ENCODE results near the gene VPS11. TPM values are rescaled to one million over a fixed set of nuclear protein-coding genes. Genes with fewer than 3 reads are reported as not detected.

VPS11 gene
- total RNA-seq, 1 donor, result 35.1 TPM

DNA sequence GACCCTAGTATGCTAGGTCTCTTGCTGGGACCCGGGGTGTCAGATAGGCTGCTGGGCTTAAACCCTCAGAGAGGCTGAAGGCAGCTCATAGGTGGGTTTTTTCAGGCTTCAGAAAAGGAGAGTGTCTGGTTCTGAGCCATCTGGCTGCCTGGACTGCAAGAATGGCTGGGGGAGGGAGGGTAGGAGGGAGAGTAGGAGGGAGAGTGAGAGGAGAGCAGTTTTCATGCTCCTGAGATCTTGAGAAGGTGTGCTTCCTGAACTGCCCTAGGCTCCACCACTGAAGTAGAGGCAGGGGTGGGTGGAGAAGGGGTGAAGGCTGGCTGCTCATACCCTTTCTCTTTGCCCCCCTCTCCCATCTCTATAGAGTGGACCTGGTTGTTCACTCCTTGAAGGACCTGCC is 21.7 kb downstream of the VPS11 start:
- Histone ChIP-seq H3K27me3 (ENCODE audit: insufficient read depth, low read length) (no peaks in the 10 kb centered on the region), H3K9me3 (ENCODE audit: low read depth, low read length) (no peaks in the 10 kb centered on the region), H4K20me1 (ENCODE audit: insufficient read depth, low read length) (peaks cover 15% of the 10 kb centered on the region), H3K4me3 (ENCODE audit: insufficient read depth, low read length) (no peak overlapping the region), H3K79me2 (ENCODE audit: insufficient read depth, low read length) (peaks cover 56% of the 10 kb centered on the region), H3K36me3 (ENCODE audit: insufficient read depth, low read length) (peaks cover 42% of the 10 kb centered on the region), H3K27ac (ENCODE audit: low read depth, low read length) (no peak overlapping the region), H3K4me1 (ENCODE audit: insufficient read depth, low read length) (peaks cover 24% of the 10 kb centered on the region), H3K4me2 (ENCODE audit: insufficient read depth, low read length) (no peak overlapping the region), H2AFZ (ENCODE audit: low read length) (no peak overlapping the region)
- DNase-seq (ENCODE audit: insufficient read length, low spot score, missing footprints), result peak; percentile 26
- TF ChIP-seq, protein P1, sequence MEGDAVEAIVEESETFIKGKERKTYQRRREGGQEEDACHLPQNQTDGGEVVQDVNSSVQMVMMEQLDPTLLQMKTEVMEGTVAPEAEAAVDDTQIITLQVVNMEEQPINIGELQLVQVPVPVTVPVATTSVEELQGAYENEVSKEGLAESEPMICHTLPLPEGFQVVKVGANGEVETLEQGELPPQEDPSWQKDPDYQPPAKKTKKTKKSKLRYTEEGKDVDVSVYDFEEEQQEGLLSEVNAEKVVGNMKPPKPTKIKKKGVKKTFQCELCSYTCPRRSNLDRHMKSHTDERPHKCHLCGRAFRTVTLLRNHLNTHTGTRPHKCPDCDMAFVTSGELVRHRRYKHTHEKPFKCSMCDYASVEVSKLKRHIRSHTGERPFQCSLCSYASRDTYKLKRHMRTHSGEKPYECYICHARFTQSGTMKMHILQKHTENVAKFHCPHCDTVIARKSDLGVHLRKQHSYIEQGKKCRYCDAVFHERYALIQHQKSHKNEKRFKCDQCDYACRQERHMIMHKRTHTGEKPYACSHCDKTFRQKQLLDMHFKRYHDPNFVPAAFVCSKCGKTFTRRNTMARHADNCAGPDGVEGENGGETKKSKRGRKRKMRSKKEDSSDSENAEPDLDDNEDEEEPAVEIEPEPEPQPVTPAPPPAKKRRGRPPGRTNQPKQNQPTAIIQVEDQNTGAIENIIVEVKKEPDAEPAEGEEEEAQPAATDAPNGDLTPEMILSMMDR (IDR thresholded peaks at IDR 0.05; ENCODE audit: extremely low read depth, low read depth, low read length), result no peak

DNA sequence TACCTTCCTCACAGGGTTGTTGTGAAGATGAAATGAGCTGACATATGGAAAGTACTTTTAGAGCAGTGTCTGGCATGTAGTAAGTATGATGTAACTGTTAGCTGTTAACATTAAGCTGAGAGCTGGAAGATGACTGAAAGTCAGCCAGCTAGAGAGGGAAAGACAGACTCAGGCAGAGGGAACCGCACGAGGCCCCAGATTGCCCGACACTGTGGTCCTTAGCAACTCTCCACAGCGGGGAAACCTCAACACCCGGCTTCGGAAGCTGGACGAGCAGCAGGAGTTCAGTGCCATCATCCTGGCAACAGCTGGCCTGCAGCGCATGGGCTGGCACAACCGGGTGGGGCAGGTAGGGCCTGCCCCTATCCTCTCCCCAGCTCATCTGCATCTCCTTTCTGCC is 23.6 kb downstream of the VPS11 start:
- H3K4me1 ChIP-seq (ENCODE audit: insufficient read depth, low read length), result peaks cover 19% of the 10 kb centered on the region
- H3K9me3 ChIP-seq (ENCODE audit: low read depth, low read length), result no peaks in the 10 kb centered on the region
- H3K27me3 ChIP-seq (ENCODE audit: insufficient read depth, low read length), result no peaks in the 10 kb centered on the region
- peaks cover 43% of the 10 kb centered on the region for H3K36me3 ChIP-seq (ENCODE audit: insufficient read depth, low read length)
- no peak for DNase-seq (ENCODE audit: insufficient read length, low spot score, missing footprints)
- no peak overlapping the region for H3K4me3 ChIP-seq (ENCODE audit: insufficient read depth, low read length)
- H3K4me2 ChIP-seq (ENCODE audit: insufficient read depth, low read length), result no peak overlapping the region
- H2AFZ ChIP-seq (ENCODE audit: low read length), result no peak overlapping the region
- no peak overlapping the region for H3K27ac ChIP-seq (ENCODE audit: low read depth, low read length)
- H4K20me1 ChIP-seq (ENCODE audit: insufficient read depth, low read length), result peaks cover 15% of the 10 kb centered on the region
- TF ChIP-seq, protein P1 (IDR thresholded peaks at IDR 0.05; ENCODE audit: extremely low read depth, low read depth, low read length), result no peak
- H3K79me2 ChIP-seq (ENCODE audit: insufficient read depth, low read length), result peaks cover 55% of the 10 kb centered on the region

DNA sequence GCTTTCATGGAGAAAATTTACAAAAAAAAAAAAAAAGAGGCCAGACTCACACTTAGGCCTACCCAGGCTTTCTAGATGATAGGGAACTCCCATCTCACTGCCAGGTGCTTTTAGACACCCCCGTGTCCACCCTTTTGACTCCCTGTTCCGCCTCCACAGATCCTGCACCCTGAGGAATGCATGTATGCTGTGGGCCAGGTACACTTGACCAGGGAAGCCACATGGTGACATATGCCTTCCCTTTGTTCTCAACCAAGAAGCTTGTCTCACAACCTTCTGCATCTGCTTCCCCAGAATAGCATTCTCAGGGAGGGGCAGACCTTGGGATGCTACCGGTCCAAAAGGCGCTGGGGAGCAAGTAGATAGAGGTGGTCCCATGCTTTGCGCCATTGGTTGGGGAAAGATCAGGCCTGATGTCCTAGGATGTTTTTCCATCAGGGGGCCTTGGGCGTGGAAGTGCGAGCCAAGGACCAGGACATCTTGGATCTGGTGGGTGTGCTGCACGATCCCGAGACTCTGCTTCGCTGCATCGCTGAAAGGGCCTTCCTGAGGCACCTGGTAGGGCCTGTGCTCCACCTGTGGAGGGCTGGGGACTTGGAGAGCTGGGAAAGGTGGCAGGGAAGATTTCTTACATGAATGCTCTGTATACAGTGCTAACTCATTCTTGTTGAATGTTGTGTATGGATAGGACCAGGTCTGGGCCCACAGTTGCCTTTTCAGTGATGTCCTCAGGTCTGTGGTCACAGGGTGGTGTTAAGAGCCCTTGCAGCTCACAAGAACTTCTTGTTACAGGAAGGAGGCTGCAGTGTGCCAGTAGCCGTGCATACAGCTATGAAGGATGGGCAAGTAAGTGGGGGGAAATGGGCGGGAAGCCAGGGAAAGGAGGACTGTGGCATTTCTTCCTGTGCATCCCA is 24.6 kb downstream of the VPS11 start:
- peak overlapping the region; percentile 93 for H3K4me2 ChIP-seq (ENCODE audit: insufficient read depth, low read length)
- peaks cover 19% of the 10 kb centered on the region for H3K4me1 ChIP-seq (ENCODE audit: insufficient read depth, low read length)
- no peak overlapping the region for H2AFZ ChIP-seq (ENCODE audit: low read length)
- no peak overlapping the region for H3K4me3 ChIP-seq (ENCODE audit: insufficient read depth, low read length)
- peak; percentile 60 for DNase-seq (ENCODE audit: insufficient read length, low spot score, missing footprints)
- peak overlapping the region; percentile 80 for H3K27ac ChIP-seq (ENCODE audit: low read depth, low read length)
- H3K36me3 ChIP-seq (ENCODE audit: insufficient read depth, low read length), result peaks cover 53% of the 10 kb centered on the region
- H4K20me1 ChIP-seq (ENCODE audit: insufficient read depth, low read length), result peaks cover 15% of the 10 kb centered on the region
- no peaks in the 10 kb centered on the region for H3K9me3 ChIP-seq (ENCODE audit: low read depth, low read length)
- TF ChIP-seq, protein P1 (IDR thresholded peaks at IDR 0.05; ENCODE audit: extremely low read depth, low read depth, low read length), result no peak
- H3K79me2 ChIP-seq (ENCODE audit: insufficient read depth, low read length), result peaks cover 47% of the 10 kb centered on the region
- H3K27me3 ChIP-seq (ENCODE audit: insufficient read depth, low read length), result no peaks in the 10 kb centered on the region

Measured in osteoblast (primary cell).